ENCODE data around the gene STARD5.
A peak's percentile ranks its signal among the peaks of the same experiment; 100 is the strongest.

DNA sequence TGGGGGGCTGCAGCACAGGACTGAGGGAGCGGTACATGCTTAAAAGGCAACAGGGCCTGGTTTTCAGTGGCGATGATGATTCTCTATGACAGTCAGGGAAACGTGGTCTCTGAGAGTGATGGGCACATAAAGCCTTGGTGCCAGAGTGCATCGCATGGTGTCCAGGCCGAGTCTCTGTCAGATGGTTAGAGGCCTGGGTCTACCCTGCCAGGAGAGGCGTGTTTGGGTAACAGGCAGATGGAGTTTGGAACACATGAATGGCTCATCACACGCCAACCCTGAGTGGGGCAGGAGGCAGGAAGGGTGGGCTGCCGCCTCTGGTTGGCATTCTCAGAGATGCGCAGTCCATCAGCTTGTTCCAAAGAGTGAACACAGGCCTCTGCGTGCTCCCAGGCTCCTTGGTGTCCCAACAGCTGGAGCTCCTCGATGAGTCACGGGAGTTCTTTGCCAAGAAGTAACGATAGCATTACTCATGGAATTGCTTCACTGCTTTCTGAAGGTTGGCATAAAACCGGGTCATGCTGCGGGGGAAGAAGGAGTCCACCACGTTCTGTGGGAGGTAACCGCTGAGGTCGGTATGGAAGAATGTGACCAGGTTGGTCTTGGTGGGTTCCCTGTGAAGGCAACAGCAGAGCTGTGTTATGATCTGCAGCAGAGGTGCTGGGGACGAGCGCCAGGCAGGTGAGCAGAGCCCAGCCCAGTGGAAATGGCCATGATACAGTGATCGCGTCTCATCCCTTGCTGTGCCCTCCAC lies 11.0 kb downstream of the STARD5 start:
- TF ChIP-seq, protein P1, sequence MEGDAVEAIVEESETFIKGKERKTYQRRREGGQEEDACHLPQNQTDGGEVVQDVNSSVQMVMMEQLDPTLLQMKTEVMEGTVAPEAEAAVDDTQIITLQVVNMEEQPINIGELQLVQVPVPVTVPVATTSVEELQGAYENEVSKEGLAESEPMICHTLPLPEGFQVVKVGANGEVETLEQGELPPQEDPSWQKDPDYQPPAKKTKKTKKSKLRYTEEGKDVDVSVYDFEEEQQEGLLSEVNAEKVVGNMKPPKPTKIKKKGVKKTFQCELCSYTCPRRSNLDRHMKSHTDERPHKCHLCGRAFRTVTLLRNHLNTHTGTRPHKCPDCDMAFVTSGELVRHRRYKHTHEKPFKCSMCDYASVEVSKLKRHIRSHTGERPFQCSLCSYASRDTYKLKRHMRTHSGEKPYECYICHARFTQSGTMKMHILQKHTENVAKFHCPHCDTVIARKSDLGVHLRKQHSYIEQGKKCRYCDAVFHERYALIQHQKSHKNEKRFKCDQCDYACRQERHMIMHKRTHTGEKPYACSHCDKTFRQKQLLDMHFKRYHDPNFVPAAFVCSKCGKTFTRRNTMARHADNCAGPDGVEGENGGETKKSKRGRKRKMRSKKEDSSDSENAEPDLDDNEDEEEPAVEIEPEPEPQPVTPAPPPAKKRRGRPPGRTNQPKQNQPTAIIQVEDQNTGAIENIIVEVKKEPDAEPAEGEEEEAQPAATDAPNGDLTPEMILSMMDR (IDR thresholded peaks at IDR 0.05; ENCODE audit: low read depth, low read length, missing input control), result no peak
- no peak for TF ChIP-seq REST (IDR thresholded peaks at IDR 0.05)
- TF ChIP-seq NR2F2 (IDR thresholded peaks at IDR 0.05), result no peak
- TF ChIP-seq EGR1 (IDR thresholded peaks at IDR 0.05; ENCODE audit: low read depth in 2 of 2), result no peak
- no peak for TF ChIP-seq YY1 (IDR thresholded peaks at IDR 0.05)
- no peak for TF ChIP-seq RAD21 (IDR thresholded peaks at IDR 0.05)
- TF ChIP-seq ATF3 (IDR thresholded peaks at IDR 0.05), result no peak
- TF ChIP-seq FOXA1 (IDR thresholded peaks at IDR 0.05), result no peak
- TF ChIP-seq MAX (IDR thresholded peaks at IDR 0.05), result no peak
- TF ChIP-seq JUND (IDR thresholded peaks at IDR 0.05), result peak in 1 of 2 donors; percentile 41
